CD4-positive, CD25-positive, alpha-beta regulatory T cell (primary cell): ENCODE data around the gene AKAP14. TPM values are rescaled to one million over a fixed set of nuclear protein-coding genes. Genes with fewer than 3 reads are reported as not detected.
"Not testable (repeated sequence)": the region's sequence is repeated elsewhere in the genome, so short reads cannot be mapped to it uniquely, and the experiment has no call there.

Experiments used
- ATAC-seq, 2 donors: fragments of 150-1000 bp; cut with Tn5 transposase; one replicate each; pipeline ENCODE4 v1.10.0; 2021; ENCODE audit warnings: low read depth in 2 of 2, moderate number of reproducible peaks in 2 of 2, moderate library complexity in 1 of 2
- DNase-seq, 3 donors: peaks; one replicate each; pipeline versions ENCODE4 v3.0.0 to v3.0.0-alpha.2; 2012 to 2022; ENCODE audit warnings: mixed read lengths in 1 of 3
- H3K27ac ChIP-seq: one replicate; pipeline ENCODE4 v1.7.0; 2013; ENCODE audit warnings: mild to moderate bottlenecking, low read length; ENCODE audit not compliant: insufficient read depth, poor library complexity, severe bottlenecking
- H3K27me3 ChIP-seq: one replicate; pipeline ENCODE4 v1.7.0; 2013; ENCODE audit warnings: low read length; ENCODE audit not compliant: control insufficient read depth, insufficient read depth
- H3K36me3 ChIP-seq: one replicate; pipeline ENCODE4 v1.7.0; 2013; ENCODE audit warnings: mild to moderate bottlenecking, low read length, moderate library complexity; ENCODE audit not compliant: control insufficient read depth, insufficient read depth
- H3K4me1 ChIP-seq: 2 replicates; pipeline ENCODE4 v1.7.0; 2013; ENCODE audit warnings: mild to moderate bottlenecking, low read length; ENCODE audit not compliant: insufficient read depth, control insufficient read depth, poor library complexity, severe bottlenecking
- H3K4me3 ChIP-seq: one replicate; pipeline ENCODE4 v1.7.0; 2013; ENCODE audit warnings: low read depth, mild to moderate bottlenecking, low read length, moderate library complexity
- H3K9me3 ChIP-seq, 2 experiments: 1 replicate in 1 of 2; 2 replicates in 1 of 2; pipeline ENCODE4 v1.7.0; 2013; ENCODE audit warnings: low read length in 2 of 2, mild to moderate bottlenecking in 1 of 2, moderate library complexity in 1 of 2; ENCODE audit not compliant: control insufficient read depth in 2 of 2
- H3K27ac Mint-ChIP-seq, 3 donors: one replicate each; pipeline ENCODE4 v1.8.0; 2020 to 2022; ENCODE audit warnings: mild to moderate bottlenecking in 3 of 3, mixed read lengths in 3 of 3, moderate library complexity in 2 of 3
- H3K27me3 Mint-ChIP-seq: one replicate; pipeline ENCODE4 v1.8.0; 2022; ENCODE audit warnings: mild to moderate bottlenecking, mixed read lengths
- H3K36me3 Mint-ChIP-seq: one replicate; pipeline ENCODE4 v1.8.0; 2020; ENCODE audit warnings: mixed read lengths
- H3K4me1 Mint-ChIP-seq, 4 donors: one replicate each; pipeline ENCODE4 v1.8.0; 2020 to 2022; ENCODE audit warnings: mixed read lengths in 4 of 4, mild to moderate bottlenecking in 1 of 4
- H3K4me3 Mint-ChIP-seq, 4 donors: one replicate each; pipeline ENCODE4 v1.8.0; 2020 to 2022; ENCODE audit warnings: mild to moderate bottlenecking in 4 of 4, mixed read lengths in 4 of 4, moderate library complexity in 3 of 4
- H3K9me3 Mint-ChIP-seq, 7 donors: one replicate each; pipeline ENCODE4 v1.8.0; 2020 to 2022; ENCODE audit warnings: mixed read lengths in 7 of 7, mild to moderate bottlenecking in 3 of 7, moderate library complexity in 2 of 7
- polyA plus RNA-seq, 4 donors: library from polyadenylated mRNA; unstranded; fragments of 300-500 nt; fragmentation: Illumina TruSeq; gene quantifications; one replicate each; pipeline ENCODE4 v1.2.3, GENCODE V29; 2021
- total RNA-seq: library from RNA; stranded (reverse); gene quantifications from one replicate; pipeline ENCODE4 v1.2.3, GENCODE V29; 2022

The AKAP14 gene
- total and polyA plus RNA-seq, 5 donors from 2014 or later, result not detected

DNA sequence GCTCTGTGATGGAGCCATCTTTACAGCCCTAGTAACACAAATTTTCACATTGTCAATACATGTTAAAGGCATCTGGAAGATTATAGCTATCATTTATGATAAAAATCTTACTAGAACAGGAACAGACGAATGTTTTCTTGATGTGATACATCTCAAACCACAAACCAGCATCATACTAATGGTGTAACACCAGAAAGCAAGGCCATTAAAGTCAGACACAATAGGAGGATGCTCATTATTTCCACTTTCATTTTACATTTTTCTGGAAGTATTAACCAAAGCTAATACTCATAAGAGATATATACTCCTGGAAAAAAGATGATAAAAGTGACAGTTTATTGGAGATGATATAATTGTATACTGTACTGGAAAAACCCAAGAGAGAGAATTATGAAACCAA lies 5.3 kb downstream of the AKAP14 start:
- peaks cover 0 to 2% (median 0%) of the 10 kb centered on the region in 4 donors for H3K4me1 Mint-ChIP-seq
- H3K4me3 ChIP-seq, result no peak overlapping the region
- H3K9me3 Mint-ChIP-seq, result no peaks in the 10 kb centered on the region
- DNase-seq, result no peak
- H3K27me3 Mint-ChIP-seq, result peaks cover 5% of the 10 kb centered on the region
- H3K27ac Mint-ChIP-seq, result no peak overlapping the region
- no peak for ATAC-seq
- H3K4me1 ChIP-seq, result no peaks in the 10 kb centered on the region
- H3K36me3 Mint-ChIP-seq, result no peaks in the 10 kb centered on the region
- H3K27ac ChIP-seq, result no peak overlapping the region
- H3K36me3 ChIP-seq, result no peaks in the 10 kb centered on the region
- H3K9me3 ChIP-seq, result no peaks in the 10 kb centered on the region
- no peak overlapping the region for H3K4me3 Mint-ChIP-seq
- no peaks in the 10 kb centered on the region for H3K27me3 ChIP-seq

DNA sequence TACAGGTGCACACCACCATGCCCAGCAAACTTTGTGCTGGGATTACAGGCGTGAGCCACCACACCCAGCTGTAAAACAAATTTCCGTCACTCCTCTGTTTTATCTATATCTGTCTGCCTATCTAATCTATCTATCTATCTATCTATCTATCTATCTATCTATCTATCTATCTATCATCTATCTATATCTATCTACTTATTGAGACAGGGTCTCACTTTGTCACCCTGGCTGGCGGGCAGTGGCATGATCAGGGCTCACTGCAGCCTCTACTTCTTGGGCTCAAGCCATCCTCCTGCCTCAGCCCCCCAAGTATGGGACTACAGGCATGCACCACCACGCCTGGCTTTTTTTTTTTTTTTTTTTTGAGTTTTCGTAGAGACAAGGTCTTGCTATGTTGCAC lies 20.6 kb downstream of the AKAP14 start:
- no peaks in the 10 kb centered on the region for H3K36me3 Mint-ChIP-seq
- H3K4me1 Mint-ChIP-seq, result no peaks in the 10 kb centered on the region
- Histone ChIP-seq H3K36me3 (no peaks in the 10 kb centered on the region), H3K9me3 (no peaks in the 10 kb centered on the region), H3K4me1 (no peaks in the 10 kb centered on the region), H3K4me3 (no peak overlapping the region), H3K27ac (no peak overlapping the region), H3K27me3 (no peaks in the 10 kb centered on the region)
- no peak overlapping the region for H3K4me3 Mint-ChIP-seq
- H3K27ac Mint-ChIP-seq, result no peak overlapping the region
- no peak for DNase-seq
- H3K27me3 Mint-ChIP-seq, result no peaks in the 10 kb centered on the region
- ATAC-seq, result no peak
- peaks cover 0 to 3% (median 0%) of the 10 kb centered on the region in 7 donors for H3K9me3 Mint-ChIP-seq

DNA sequence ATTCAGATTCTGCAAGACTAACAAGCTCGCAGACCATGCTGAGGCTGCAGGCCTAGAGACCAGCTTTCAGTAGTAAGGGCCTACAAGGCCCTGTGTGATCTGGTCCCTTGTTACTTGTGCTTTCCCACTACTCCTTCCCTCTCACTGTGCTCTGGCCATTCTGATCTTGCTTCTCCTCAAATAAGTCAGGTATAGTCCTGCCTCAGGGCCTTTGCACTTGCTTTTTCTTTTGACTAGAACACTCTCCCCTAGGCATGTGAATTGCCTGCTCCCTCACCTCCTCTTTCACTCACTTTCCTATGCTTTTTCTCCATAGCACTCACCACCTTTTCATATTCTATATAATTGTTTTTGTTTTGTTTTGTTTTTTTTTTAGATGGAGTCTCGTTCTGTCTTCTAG lies 22.2 kb downstream of the AKAP14 start:
- H3K27me3 Mint-ChIP-seq, result no peaks in the 10 kb centered on the region
- Histone ChIP-seq H3K9me3 (no peaks in the 10 kb centered on the region), H3K27me3 (no peaks in the 10 kb centered on the region), H3K4me3 (no peak overlapping the region), H3K36me3 (no peaks in the 10 kb centered on the region), H3K27ac (no peak overlapping the region), H3K4me1 (no peaks in the 10 kb centered on the region)
- H3K9me3 Mint-ChIP-seq, result peaks cover 0 to 3% (median 0%) of the 10 kb centered on the region in 7 donors
- no peaks in the 10 kb centered on the region for H3K36me3 Mint-ChIP-seq
- ATAC-seq (no peak), DNase-seq (no peak)
- H3K4me1 Mint-ChIP-seq, result no peaks in the 10 kb centered on the region
- no peak overlapping the region for H3K4me3 Mint-ChIP-seq
- H3K27ac Mint-ChIP-seq, result no peak overlapping the region

DNA sequence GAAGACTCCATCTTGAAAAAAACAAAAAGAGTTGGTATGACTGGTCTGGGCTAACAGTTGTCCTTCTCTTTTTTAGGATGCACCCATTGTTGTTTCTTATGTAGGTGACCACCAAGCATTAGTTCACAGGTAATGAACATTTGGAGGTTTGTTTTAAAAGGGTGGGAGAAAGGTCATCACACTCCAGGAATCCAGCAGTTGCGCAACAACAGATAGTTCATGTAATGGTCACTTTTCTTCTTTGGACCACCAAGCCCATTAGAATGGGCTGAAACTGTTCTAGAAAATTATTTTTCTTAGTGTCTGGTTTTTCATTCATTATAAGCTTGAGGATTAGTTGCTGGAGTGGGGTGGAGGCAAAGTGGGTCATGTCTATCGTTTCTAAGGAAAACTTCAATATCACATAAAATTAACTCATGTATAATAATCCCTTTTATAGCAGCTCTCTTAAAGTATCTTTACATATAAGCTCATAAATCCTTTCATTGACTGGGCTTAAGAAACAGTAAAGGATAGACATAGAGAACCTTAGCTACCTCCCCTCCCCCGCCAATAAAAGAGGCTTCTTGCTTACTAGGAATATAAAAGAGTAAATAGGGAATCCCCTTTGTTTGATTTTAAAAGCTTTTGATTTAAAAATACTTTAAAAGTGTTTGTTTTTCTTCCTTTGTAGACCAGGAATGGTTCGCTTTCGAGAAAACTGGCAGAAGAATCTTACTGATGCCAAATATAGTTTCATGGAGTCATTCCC lies 24.3 kb downstream of the AKAP14 start:
- no peaks in the 10 kb centered on the region for H3K4me1 ChIP-seq
- no peak overlapping the region for H3K27ac Mint-ChIP-seq
- no peak overlapping the region for H3K4me3 ChIP-seq
- no peaks in the 10 kb centered on the region for H3K36me3 ChIP-seq
- no peak overlapping the region for H3K4me3 Mint-ChIP-seq
- no peaks in the 10 kb centered on the region for H3K27me3 ChIP-seq
- no peak overlapping the region for H3K27ac ChIP-seq
- ATAC-seq (no peak), DNase-seq (no peak)
- no peaks in the 10 kb centered on the region for H3K9me3 ChIP-seq
- no peaks in the 10 kb centered on the region for H3K4me1 Mint-ChIP-seq
- H3K36me3 Mint-ChIP-seq, result peaks cover 7% of the 10 kb centered on the region
- peaks cover 0 to 2% (median 0%) of the 10 kb centered on the region in 7 donors for H3K9me3 Mint-ChIP-seq
- no peaks in the 10 kb centered on the region for H3K27me3 Mint-ChIP-seq

DNA sequence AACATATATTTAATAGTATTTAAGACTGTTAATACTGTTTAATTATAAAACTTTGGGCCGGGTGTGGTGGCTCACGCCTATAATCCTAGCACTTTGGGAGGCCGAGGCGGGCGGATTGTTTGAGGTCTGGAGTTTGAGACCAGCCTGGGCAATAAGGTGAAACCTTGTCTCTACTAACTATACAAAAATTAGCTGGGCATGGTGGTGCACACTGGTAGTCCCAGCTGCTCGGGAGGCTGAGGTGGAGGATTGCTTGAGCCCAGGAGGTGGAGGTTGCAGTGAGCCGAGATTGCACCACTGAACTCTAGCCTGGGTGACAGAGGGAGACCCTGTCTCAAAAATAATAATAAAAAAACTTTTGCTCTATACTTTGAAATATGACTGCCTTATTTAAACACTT lies 26.7 kb downstream of the AKAP14 start:
- H3K4me3 ChIP-seq, H3K27me3 ChIP-seq, DNase-seq, H3K27me3 Mint-ChIP-seq, ATAC-seq, H3K27ac Mint-ChIP-seq, H3K9me3 ChIP-seq, H3K9me3 Mint-ChIP-seq, H3K4me1 ChIP-seq, H3K4me1 Mint-ChIP-seq, H3K36me3 ChIP-seq, H3K4me3 Mint-ChIP-seq, H3K27ac ChIP-seq: not testable (repeated sequence)
- H3K36me3 Mint-ChIP-seq, result peaks cover 13% of the 10 kb centered on the region

DNA sequence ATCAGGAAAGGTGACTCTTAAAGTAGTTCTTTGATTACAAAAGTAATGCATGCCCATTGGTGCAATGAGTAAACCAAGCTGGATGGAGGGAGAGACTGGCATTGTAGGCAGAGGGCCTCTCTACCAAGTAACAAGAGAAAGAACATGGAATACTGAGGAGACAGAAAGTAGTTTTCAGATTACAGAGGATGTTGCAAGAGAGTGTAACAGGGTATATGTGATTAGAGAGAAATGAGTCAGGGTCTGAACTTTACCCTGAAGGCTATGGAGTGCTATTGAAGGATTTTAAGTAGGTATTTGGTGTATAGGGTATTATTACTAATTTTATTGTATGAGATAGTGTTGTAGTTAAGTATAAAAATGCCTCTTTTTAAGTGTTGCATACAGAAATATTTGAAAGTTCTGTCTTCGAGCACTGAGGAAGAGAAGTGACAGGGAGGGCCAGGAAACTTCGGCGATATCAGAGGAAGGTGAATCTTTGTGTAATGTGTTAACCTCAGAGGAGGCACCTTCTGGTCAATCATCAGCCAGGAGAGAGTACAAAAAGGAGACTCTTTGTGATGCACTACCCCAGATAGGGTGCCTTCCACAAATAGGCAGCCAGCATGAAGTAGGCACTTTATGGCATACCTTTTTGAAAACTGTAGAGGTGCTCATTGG lies 39.7 kb downstream of the AKAP14 start:
- no peaks in the 10 kb centered on the region for H3K27me3 ChIP-seq
- H3K36me3 Mint-ChIP-seq, result peaks cover 4% of the 10 kb centered on the region
- no peak overlapping the region for H3K4me3 Mint-ChIP-seq
- H3K4me1 ChIP-seq, result no peaks in the 10 kb centered on the region
- H3K9me3 Mint-ChIP-seq, result no peaks in the 10 kb centered on the region
- H3K27me3 Mint-ChIP-seq, result no peaks in the 10 kb centered on the region
- no peaks in the 10 kb centered on the region for H3K9me3 ChIP-seq
- peaks cover 0 to 3% (median 0%) of the 10 kb centered on the region in 4 donors for H3K4me1 Mint-ChIP-seq
- H3K27ac Mint-ChIP-seq, result no peak overlapping the region
- no peak overlapping the region for H3K27ac ChIP-seq
- H3K36me3 ChIP-seq, result peaks cover 26% of the 10 kb centered on the region
- H3K4me3 ChIP-seq, result no peak overlapping the region
- no peak for ATAC-seq
- DNase-seq, result no peak

DNA sequence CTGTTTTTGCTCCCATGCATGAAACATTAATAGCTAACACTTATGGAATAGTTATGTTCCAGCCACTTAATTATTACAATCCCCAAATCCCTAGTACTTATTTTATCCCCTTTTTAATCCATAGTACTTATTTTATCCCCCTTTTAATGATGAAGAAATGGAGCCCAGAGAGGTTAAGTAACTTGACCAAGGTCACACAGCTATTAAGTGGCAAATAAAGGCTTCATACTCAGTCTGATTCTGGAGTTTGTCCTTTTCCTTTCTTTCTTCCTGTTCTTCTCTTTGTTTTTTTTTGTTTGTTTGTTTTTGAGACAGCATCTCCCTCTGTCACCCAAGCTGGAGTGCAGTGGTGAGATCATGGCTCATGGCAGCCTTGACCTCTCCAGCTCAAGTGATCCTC lies 45.6 kb downstream of the AKAP14 start:
- no peaks in the 10 kb centered on the region for H3K27me3 Mint-ChIP-seq
- Histone ChIP-seq H3K4me1 (peaks cover 7% of the 10 kb centered on the region), H3K36me3 (peaks cover 4% of the 10 kb centered on the region), H3K27me3 (no peaks in the 10 kb centered on the region), H3K27ac (no peak overlapping the region), H3K9me3 (no peaks in the 10 kb centered on the region), H3K4me3 (peak overlapping the region; percentile 90)
- H3K4me3 Mint-ChIP-seq, result peak overlapping the region in 3 of 4 donors; percentile 87 to 95 (median 90)
- H3K36me3 Mint-ChIP-seq, result peaks cover 4% of the 10 kb centered on the region
- ATAC-seq (no peak), DNase-seq (no peak)
- H3K4me1 Mint-ChIP-seq, result peaks cover 0 to 33% (median 9%) of the 10 kb centered on the region in 4 donors
- no peaks in the 10 kb centered on the region for H3K9me3 Mint-ChIP-seq
- peak overlapping the region in 2 of 3 donors; percentile 16 to 94 for H3K27ac Mint-ChIP-seq
